NCI-H82 (cell line): ENCODE data around the gene PET100.

Source experiments
- DNase-seq: peaks from one replicate; lab custom pipeline; 2025; lab: John Stamatoyannopoulos, UW

Gene PET100

DNA sequence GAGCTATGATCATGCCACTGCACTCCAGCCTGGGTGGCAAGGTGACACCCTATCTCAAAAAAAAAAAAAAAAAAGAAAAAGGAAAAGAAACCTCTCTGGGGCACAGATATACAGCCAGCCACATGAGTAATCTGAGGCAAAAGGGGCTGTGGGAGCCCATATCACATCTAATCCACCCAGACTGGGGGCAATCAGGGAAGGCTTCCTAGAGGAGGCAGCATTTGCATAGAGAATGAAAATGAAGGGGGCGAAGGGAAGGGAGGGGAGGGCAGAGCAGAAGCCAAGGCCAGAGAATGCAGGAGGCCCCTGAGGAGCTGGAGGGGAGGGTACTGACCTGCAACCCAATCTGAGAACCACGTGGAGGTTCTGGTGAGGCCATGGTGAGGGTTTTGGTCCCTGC, 20.6 kb downstream of the PET100 start:
- DNase-seq = no peak

DNA sequence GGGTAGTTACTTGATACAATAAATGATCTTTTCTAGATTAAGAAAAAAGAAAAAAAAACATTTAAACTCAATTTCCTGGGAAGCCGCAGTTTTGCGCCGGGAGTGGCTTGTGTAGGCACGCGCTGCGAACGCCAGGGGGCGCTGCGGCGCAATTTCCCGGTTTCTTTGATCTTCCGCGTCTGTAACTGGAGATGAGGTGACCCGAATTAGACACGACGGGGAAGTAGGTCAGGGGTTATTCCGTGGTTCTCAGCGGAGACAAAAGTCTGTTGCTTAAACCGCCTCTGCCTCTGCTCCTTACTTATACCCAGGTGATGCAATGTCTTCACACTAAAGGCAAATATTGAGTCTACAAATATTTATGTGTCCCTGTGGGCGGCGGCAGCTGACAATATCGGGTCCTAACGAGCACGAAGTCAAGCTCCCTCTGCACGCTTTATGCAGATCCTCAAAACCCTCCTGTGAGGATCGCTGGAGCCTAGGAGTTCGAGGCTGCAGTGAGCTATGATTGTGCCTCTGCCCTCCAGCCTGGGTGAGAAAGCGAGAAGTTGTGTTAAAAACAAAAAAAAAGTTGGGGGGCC, 22.6 kb downstream of the PET100 start:
- peak; percentile 82 for DNase-seq

- DNase-seq = no peak
These were observed 24.8 kb downstream of the PET100 start for GRCh38 chr19:7654401-7654800.

DNA sequence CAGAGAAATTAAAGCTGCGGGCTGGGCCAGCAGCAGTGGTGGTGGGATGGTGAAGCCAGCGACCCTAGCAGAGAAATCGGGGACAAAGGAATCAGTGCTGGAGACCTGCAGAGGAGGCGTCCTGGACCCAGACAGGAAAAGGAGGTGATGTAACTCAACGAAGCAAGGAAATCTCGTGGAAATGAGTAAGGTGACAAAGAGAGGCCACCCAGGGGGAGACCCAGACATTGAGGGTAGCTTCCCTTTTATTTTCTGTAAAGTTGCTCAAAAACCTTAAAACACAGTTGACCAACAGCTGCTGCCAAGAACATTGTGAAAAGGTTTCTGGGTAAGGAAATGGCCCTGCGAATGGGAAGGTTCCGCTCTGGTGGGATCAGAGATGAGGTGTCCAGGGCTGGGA, 26.0 kb downstream of the PET100 start:
- no peak for DNase-seq

GRCh38 chr19:7657131-7657751, 27.6 kb downstream of the PET100 start:
- DNase-seq = no peak

DNA sequence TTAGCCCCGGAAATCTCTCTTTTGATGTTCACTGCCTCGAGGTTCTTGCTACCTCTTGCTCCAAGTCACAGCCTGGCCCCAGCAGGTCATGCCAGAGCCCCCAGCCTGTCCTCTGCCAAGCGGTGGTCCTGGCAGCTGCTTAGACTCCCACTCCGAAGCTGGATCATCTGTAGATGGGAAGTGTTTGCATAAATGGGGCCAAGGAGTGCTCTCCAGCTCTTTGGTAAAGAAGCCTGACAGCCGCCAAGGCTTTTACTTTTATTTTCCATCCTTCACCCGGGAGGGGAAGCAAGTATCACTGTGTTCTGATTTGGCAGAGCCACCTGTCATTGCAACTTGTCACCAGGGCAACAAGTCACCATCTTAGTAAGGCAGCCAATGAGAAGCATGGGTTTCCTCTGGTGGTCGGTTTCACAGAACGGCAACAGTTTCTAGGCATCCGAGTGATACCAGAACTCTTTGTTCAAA, 28.7 kb downstream of the PET100 start:
- DNase-seq = peak; percentile 51

- DNase-seq = no peak
These were observed 32.3 kb downstream of the PET100 start for GRCh38 chr19:7661744-7662538.

- DNase-seq = no peak
These were observed 33.1 kb downstream of the PET100 start for GRCh38 chr19:7662657-7663056.

DNA sequence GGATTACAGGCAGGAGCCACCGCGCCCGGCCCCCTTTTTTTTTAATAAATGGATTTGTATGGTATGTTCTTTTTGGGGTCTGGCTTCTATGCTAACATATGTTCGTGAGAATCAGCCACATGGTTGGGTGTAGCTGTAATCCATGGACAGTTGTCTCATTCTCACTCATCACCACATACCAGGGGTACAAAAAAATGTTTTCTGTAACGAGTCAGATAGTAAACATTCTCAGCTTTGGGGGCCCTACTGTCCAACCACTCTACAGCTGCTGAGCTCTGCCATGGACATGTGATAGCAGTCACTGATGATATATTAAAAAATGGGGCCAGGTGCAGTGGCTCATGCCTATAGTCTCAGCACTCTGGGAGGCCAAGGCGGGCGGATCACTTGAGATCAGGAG, 34.1 kb downstream of the PET100 start:
- no peak for DNase-seq

DNA sequence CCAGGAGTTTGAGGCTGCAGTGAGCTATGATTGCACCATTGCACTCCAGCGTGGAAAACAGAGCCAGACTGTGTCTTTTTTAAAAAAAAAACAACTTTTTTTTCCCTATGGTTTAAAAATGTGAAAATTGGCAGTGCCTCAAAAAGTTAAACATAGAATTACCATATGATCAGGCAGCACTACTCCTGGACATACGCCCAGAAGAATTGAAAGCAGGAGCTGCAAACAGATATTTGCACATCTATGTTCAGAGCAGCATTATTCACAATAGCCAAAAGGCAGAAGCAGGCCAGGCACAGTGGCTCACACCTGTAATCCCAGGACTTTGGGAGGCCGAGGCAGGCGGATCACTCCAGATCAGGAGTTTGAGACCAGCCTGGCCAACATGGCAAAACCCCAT, 35.5 kb downstream of the PET100 start:
- no peak for DNase-seq

GRCh38 chr19:7668842-7669241, 39.2 kb downstream of the PET100 start, which contains the start of gene RETN:
Gene RETN, plus strand, starts transcription at chr19:7669049. Its CDS starts 278 bp downstream, at chr19:7669327.
- DNase-seq = no peak

GRCh38 chr19:7669641-7670040, 40.0 kb downstream of the PET100 start:
- DNase-seq = no peak

GRCh38 chr19:7670150-7670783, 40.7 kb downstream of the PET100 start:
- DNase-seq = peak; percentile 41

DNA sequence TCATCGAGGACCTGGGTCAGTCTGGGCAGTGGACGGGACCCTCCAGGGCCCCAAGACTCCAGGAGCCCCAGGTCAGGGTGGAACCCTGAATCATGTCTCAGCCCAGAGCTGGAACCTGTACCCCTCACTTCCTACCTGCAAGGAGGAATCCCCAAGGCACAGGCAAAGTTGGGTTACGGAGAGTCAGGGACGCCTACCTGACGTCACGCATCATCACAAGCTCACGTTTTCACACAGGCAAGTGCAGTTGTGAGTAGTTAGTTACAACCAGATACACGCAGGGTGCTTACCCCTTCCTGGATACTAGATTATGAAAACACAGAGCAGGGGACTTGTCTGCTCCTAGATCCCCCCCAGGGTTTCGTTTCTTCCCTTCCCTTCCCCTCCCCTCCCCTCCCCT, 41.2 kb downstream of the PET100 start:
- no peak for DNase-seq

DNA sequence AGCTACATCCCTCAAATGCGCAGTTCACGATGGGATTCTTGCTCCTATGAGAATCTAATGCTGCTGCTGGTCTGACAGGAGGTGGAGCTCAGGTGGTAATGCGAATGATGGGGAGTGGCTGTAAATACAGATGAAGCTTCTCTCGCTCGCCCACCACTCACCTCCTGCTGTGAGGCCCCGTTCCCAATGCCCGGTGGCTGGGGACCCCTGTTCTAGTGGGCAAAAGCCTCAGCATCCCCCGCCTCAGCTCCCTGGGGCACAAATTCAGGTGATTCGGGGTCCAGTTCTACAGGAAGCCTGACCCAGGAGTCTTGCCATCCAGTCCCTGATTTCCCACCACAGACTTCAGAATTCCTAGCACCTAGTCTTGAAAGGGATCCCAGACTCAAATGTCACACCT, 42.9 kb downstream of the PET100 start:
- DNase-seq = no peak

DNA sequence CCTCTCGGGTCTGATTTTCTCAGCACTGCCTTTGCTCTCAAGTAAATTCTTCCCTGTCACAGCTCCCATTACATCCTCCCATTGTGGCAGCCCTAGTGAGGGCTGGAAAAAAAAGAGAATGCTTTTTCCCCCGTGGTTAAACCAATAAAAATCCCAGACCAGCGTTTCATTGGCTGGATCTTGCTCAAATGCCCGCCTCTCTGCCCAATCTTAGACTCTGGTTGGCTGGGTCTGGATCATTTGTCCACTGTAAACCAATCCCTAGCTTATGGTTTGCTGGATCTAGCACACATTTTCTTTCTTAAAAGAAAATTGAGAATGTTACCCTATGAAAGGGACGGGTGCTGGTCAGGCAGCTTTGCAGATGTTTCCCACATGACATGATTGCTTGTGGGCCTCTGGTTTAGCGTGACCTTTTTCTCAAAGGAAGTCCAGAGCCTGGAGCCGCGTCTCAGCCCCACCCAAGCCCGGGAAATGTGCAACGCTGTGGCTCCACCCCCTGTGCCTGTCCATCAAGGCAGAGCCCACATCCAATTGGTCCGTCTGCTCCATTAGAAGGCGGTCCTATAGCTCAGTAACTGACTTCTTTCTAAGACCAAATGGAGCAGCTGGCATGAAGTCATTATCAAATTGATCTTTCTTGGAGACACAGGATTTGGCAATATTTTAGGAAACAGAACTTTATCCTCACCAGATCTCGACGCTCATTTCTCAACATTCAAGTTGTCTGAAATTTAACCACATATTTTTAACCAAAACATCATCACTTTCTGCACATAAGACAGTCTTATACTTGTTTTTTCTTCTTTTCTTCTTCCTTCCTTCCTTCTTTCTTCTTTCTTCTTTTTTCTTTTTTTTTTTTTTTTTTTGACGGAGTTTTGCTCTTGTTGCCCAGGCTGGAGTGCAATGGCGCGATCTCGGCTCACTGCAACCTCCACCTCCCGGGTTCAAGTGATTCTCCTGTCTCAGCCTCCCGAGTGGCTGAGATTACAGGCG, 44.7 kb downstream of the PET100 start:
- peak; percentile 90 for DNase-seq

DNA sequence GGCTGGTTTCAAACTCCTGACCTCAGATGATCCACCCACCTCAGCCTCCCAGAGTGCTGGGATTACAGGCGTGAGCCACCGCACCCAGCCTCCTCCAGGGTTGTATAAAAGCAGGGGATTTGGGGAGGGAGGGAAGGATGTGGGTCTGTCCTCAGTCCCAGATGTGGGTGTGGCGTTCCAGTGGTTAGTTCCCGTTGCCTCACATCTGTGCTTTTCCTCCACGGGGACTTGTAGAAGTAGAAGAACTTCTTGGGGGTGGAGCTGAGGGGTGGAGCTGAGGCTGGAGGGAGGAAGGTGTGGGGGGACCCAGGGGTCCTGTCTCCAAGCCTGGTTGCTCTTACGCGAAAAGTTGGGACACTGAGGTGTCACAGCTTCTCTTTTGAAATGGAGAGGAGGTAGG, 46.8 kb downstream of the PET100 start:
- DNase-seq = no peak

- no peak for DNase-seq
These were observed 47.3 kb downstream of the PET100 start, which contains the start of gene MCEMP1 for GRCh38 chr19:7676854-7677253. Gene MCEMP1, plus strand, starts transcription at chr19:7677090. Its CDS starts 31 bp downstream, at chr19:7677121.

DNA sequence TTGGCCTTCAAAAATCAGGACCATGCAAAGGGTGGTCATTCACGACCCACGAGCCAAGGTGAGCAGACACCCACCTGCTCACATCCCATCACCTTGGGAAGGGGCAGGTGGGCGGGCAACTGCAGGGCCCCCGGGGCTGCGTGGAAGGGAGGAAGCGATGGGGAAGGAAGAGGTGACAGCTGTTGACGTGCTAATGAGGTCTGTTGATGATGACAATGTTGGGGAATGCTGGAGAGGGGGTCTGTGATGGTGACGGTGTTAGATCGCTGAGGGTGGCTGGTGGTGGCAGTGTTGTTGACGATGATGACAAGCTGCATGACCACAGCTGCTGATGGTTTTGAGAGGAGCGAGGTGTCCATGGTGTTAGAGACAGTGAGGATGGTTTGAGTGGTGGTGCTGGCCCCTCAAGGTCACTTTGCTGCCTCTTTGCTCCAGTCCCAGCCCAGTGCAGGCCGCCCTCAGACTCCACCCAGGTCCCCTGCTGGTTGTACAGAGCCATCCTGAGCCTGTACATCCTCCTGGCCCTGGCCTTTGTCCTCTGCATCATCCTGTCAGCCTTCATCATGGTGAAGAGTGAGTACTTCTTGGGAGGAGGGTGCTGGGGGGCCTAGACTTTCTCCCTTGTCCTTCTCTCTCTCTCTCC, 48.2 kb downstream of the PET100 start:
- no peak for DNase-seq

GRCh38 chr19:7678971-7679751, 49.6 kb downstream of the PET100 start:
- peak; percentile 87 for DNase-seq
